ENCODE data around the gene DUS2. TPM values are rescaled to one million over a fixed set of nuclear protein-coding genes. Genes with fewer than 3 reads are reported as not detected.

Gene DUS2
- total and polyA plus RNA-seq, 9 of the 15 experiments (the other 6 are each of a cell fraction or from before 2014, with no cell fraction given), result 5.8 to 22.5 (median 20.6) TPM

DNA sequence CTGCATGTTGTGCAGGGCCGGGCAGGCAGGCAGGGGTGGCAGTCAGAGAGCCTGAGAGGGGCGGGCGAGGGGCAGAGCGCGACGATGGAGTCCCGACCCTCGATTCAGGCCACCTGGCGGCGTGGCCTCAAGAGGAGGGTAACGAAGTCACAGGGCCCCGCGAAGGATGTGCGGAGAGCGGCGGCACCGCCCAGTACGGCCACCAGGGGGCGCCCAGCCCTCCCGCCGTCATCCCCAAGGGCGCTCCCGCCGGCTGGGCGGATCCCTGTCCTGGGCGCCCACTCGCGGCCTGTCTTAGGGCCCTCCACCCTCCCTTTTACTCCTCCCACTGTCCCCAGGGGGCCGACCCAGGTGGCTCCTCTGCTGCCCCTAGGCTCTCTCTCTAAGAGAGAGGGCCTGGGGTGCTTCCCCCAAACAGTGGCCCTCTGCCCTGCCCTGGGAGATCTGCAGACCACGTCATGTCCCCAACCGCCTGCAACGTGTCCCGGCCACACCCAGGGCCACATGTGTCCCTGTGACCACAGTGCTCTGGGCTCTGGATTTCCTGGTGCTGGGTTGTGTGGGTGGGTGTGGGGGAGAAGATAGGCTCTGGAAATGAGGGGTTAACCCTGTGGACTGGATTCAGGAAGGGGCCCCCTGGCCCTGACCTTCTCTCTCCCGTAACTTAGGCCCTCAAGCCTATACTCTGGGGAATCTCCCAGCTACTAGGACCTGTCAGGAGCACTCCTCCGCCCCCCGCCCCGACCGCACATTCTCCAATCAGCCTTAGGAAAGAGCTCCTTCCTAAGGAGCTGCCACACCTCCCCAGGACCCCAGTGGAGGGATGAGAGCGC is 29.7 kb upstream of the DUS2 start (continued):
- TF ChIP-seq PATZ1 (CRISPR knock-in tag; IDR thresholded peaks at IDR 0.05; ENCODE audit: borderline replicate concordance) (no peak), CTCF (IDR thresholded peaks at IDR 0.05 in 2 of 3, conservative IDR thresholded peaks at IDR 0.05 in 1 of 3; ENCODE audit: insufficient read depth in 2 of 3, low read depth in 1 of 3, low read length in 3 of 3) (peak; percentile 93 to 98 (median 97)), ZNF764 (CRISPR knock-in tag; IDR thresholded peaks at IDR 0.05; ENCODE audit: low read depth) (no peak), ZNF830 (CRISPR knock-in tag; IDR thresholded peaks at IDR 0.05) (no peak), HDGF (IDR thresholded peaks at IDR 0.05) (no peak), MAZ (CRISPR knock-in tag; conservative IDR thresholded peaks at IDR 0.05 in 1 of 2, IDR thresholded peaks at IDR 0.05 in 1 of 2) (peak; percentile 87 to 88), EHMT2 (IDR thresholded peaks at IDR 0.05) (no peak), ZC3H11A (IDR thresholded peaks at IDR 0.05; ENCODE audit: low read depth, low read length) (no peak), SIRT6 (IDR thresholded peaks at IDR 0.05; ENCODE audit: low read depth, low read length) (no peak), PHF20 (IDR thresholded peaks at IDR 0.05; ENCODE audit: partially characterized antibody) (peak; percentile 58), ELK3 (CRISPR knock-in tag; IDR thresholded peaks at IDR 0.05) (0 out of 2 replicates have a peak, but pooled peaks have one; percentile 27), THAP12 (CRISPR knock-in tag; IDR thresholded peaks at IDR 0.05) (peak; percentile 88)
- TF ChIP-seq, protein P1, sequence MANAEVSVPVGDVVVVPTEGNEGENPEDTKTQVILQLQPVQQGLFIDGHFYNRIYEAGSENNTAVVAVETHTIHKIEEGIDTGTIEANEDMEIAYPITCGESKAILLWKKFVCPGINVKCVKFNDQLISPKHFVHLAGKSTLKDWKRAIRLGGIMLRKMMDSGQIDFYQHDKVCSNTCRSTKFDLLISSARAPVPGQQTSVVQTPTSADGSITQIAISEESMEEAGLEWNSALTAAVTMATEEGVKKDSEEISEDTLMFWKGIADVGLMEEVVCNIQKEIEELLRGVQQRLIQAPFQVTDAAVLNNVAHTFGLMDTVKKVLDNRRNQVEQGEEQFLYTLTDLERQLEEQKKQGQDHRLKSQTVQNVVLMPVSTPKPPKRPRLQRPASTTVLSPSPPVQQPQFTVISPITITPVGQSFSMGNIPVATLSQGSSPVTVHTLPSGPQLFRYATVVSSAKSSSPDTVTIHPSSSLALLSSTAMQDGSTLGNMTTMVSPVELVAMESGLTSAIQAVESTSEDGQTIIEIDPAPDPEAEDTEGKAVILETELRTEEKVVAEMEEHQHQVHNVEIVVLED (CRISPR knock-in tag; IDR thresholded peaks at IDR 0.05), result peak; percentile 40; the same call in 1 of the 2 replicates
- TF ChIP-seq, protein P2, sequence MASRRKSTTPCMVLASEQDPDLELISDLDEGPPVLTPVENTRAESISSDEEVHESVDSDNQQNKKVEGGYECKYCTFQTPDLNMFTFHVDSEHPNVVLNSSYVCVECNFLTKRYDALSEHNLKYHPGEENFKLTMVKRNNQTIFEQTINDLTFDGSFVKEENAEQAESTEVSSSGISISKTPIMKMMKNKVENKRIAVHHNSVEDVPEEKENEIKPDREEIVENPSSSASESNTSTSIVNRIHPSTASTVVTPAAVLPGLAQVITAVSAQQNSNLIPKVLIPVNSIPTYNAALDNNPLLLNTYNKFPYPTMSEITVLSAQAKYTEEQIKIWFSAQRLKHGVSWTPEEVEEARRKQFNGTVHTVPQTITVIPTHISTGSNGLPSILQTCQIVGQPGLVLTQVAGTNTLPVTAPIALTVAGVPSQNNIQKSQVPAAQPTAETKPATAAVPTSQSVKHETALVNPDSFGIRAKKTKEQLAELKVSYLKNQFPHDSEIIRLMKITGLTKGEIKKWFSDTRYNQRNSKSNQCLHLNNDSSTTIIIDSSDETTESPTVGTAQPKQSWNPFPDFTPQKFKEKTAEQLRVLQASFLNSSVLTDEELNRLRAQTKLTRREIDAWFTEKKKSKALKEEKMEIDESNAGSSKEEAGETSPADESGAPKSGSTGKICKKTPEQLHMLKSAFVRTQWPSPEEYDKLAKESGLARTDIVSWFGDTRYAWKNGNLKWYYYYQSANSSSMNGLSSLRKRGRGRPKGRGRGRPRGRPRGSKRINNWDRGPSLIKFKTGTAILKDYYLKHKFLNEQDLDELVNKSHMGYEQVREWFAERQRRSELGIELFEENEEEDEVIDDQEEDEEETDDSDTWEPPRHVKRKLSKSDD (conservative IDR thresholded peaks at IDR 0.05; ENCODE audit: low read length), result no peak
